Duodenal mucosa (tissue), 2 donors: ENCODE results near the gene GLT8D1.
A peak's percentile ranks its signal among the peaks of the same experiment; 100 is the strongest.

Experiments
- H3K27ac ChIP-seq: one replicate; pipeline ENCODE4 v1.7.0; 2013; ENCODE audit warnings: low read depth, low read length
- H3K27me3 ChIP-seq, 2 donors: one replicate each; pipeline ENCODE4 v1.7.0; 2013; ENCODE audit warnings: low read length in 2 of 2, control low read depth in 1 of 2; ENCODE audit not compliant: insufficient read depth in 2 of 2, control insufficient read depth in 1 of 2
- H3K36me3 ChIP-seq, 2 donors: one replicate each; pipeline ENCODE4 v1.7.0; 2013; ENCODE audit warnings: low read length in 2 of 2, control low read depth in 1 of 2; ENCODE audit not compliant: insufficient read depth in 2 of 2, control insufficient read depth in 1 of 2
- H3K4me1 ChIP-seq, 2 donors: one replicate each; pipeline ENCODE4 v1.7.0; 2013; ENCODE audit warnings: low read length in 2 of 2, control low read depth in 1 of 2; ENCODE audit not compliant: insufficient read depth in 2 of 2, control insufficient read depth in 1 of 2
- H3K4me3 ChIP-seq, 2 donors: one replicate each; pipeline ENCODE4 v1.7.0; 2013; ENCODE audit warnings: low read length in 2 of 2, low read depth in 1 of 2
- H3K9ac ChIP-seq, 2 donors: one replicate each; pipeline ENCODE4 v1.7.0; 2013; ENCODE audit warnings: low read length in 2 of 2, low read depth in 1 of 2
- H3K9me3 ChIP-seq, 2 donors: one replicate each; pipeline ENCODE4 v1.7.0; 2013; ENCODE audit warnings: low read length in 2 of 2, control low read depth in 1 of 2; ENCODE audit not compliant: control insufficient read depth in 1 of 2

Gene GLT8D1

DNA sequence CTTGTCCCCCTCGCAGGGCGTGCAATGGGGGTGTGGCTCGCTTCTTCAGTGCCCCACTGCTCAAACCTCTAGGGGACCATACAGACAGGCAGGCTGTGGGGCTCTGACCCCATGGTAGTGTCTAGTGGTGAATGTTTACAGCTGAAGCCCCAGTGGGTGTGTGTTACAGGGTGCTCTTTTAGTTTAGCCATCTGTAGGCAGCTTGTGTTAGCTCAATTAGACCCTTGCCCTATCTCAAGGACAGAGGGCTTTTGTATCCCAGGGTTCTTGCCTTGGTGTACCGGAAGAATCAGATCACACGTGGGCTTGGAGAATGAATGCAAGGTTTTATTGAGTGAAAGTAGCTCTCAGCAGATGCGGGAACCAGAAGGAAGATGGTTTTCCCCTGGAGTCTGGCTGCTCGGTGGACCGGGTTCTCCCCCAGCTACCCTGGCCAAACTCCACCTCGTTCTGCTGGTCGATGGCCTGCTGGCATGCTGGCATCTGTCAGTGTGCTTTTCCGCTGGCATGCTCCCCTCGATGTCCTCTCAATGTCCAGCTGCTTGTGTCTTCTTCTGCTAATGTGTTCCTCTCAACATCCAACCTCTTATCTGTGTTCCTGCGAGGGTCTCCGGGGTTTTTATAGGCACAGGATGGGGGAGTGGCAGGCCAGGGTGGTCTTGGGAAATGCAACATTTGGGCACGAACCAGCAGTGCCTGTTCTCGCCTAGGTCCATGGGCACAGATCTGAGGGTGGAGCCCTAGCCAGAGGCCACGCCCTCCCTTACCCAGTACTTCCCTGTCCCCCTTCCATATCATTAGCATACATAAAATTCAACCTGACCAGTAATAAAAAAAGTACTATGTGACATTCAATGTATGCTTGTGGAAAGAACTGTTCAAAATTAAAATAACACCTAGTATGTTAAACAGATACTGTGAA is 7.0 kb upstream of the GLT8D1 start:
- Histone ChIP-seq H3K4me1 (peaks cover 4 to 7% of the 10 kb centered on the region in 2 donors), H3K36me3 (peaks cover 0 to 12% of the 10 kb centered on the region in 2 donors), H3K4me3 (no peak overlapping the region), H3K9me3 (no peaks in the 10 kb centered on the region), H3K9ac (no peak overlapping the region), H3K27ac (no peak overlapping the region), H3K27me3 (no peaks in the 10 kb centered on the region)

DNA sequence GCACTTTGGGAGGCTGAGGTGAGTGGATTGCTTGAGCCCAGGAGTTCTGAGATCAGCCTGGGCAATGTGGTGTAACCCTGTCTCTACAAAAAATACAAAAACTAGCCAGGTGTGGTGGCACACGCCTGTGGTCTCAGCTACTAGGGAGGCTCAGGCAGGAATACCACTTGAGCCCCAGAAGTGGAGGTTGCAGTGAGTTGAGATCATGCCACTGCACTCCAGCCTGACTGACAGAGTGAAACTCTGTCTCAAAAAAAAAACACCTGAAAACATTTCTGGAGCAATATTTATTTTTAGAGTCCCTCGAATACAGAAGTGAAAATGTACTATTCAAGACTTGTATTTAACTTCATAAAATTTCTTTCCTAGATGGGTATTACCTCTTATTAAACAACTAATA is 4.9 kb upstream of the GLT8D1 start:
- H3K27ac ChIP-seq = no peak overlapping the region
- H3K9me3 ChIP-seq = no peaks in the 10 kb centered on the region
- H3K27me3 ChIP-seq = no peaks in the 10 kb centered on the region
- H3K4me3 ChIP-seq = no peak overlapping the region
- H3K36me3 ChIP-seq = peaks cover 0 to 12% of the 10 kb centered on the region in 2 donors
- no peak overlapping the region for H3K9ac ChIP-seq
- H3K4me1 ChIP-seq = peaks cover 8 to 18% of the 10 kb centered on the region in 2 donors

DNA sequence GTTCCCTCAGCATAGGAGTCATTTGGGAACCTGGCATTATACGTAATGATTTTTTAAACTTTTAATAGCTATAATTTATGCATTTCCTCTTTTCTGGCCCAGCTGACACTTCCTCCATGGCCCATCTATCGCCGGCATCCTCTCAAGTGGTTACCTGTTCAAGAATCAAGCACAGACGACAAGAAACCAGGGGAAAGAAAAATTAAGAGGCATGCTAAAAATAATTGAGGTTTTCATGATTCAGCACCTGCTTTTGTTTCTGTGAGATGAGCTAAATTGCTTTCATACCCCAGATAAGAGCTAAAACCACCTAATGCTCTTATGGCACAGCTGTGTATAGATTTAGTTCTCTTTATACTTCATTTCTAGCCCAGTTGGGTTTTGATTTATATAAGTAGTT is 2.0 kb upstream of the GLT8D1 start:
- Histone ChIP-seq H3K4me1 (peaks cover 22 to 36% of the 10 kb centered on the region in 2 donors), H3K27ac (no peak overlapping the region), H3K36me3 (peaks cover 0 to 12% of the 10 kb centered on the region in 2 donors), H3K27me3 (no peaks in the 10 kb centered on the region), H3K9ac (peak overlapping the region in 1 of 2 donors; percentile 25), H3K4me3 (peak overlapping the region; percentile 27 to 94), H3K9me3 (no peaks in the 10 kb centered on the region)

DNA sequence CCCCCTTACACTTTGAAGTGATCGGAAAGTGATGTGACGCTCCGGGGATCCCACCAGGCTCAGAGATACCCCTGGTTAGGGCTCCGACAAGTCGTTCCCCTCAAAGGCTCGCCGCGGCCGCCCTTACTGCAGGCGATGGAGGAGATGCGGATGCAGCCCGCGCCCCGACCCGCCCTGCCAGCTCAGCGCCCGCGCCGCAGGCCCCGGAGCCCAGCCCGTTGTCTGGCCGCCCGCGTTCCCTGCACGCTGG is 228 bp downstream of the GLT8D1 start:
- peaks cover 22 to 36% of the 10 kb centered on the region in 2 donors for H3K4me1 ChIP-seq
- H3K9ac ChIP-seq = peak overlapping the region; percentile 84 to 87
- H3K27me3 ChIP-seq = no peaks in the 10 kb centered on the region
- peak overlapping the region; percentile 91 for H3K27ac ChIP-seq
- peaks cover 0 to 12% of the 10 kb centered on the region in 2 donors for H3K36me3 ChIP-seq
- no peaks in the 10 kb centered on the region for H3K9me3 ChIP-seq
- peak overlapping the region; percentile 93 to 94 for H3K4me3 ChIP-seq

DNA sequence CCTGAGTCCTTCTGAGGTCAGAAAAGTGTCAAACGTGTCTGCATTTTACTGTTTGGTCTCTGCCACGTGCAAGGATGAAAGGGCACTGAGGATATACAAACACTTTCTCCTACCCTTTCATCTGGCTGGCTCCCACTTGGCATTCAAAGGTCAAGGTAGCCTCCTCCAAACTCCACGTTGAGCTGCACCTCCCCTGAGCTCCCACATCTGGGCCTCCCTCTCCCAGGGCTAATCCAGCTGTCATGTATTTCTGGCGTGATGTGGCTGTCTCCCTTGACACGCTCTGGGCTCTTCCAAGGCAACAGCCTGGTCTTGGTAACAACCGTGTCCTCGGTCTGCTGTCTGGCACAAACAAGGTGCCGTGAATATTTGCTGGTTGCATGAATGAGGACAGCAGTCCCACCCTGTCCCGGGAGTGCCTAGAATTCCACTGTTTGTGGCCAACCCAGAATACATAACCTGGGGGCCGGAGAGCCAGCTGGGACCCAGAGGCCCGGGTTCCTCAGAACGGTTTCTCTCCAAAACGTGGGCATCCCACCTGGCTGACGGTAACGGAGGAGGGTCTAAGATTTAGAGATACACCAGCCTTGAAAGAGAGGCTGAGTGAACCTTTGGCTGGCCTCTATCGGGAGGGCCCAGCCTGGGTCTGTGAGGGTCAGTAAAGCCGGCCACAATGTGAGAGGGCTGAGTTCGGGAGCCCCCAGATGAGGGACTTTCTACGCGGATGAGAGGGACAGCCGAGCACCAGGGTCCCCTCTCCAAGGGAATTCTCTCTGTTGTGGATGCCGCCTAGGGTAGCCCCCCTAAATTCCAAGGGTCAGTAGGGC is 767 bp downstream of the GLT8D1 start:
- Histone ChIP-seq H3K4me3 (peak overlapping the region; percentile 93 to 94), H3K4me1 (peaks cover 22 to 36% of the 10 kb centered on the region in 2 donors), H3K9ac (peak overlapping the region; percentile 84 to 87), H3K27ac (peak overlapping the region; percentile 91), H3K27me3 (no peaks in the 10 kb centered on the region), H3K9me3 (no peaks in the 10 kb centered on the region), H3K36me3 (peaks cover 2 to 16% of the 10 kb centered on the region in 2 donors)

DNA sequence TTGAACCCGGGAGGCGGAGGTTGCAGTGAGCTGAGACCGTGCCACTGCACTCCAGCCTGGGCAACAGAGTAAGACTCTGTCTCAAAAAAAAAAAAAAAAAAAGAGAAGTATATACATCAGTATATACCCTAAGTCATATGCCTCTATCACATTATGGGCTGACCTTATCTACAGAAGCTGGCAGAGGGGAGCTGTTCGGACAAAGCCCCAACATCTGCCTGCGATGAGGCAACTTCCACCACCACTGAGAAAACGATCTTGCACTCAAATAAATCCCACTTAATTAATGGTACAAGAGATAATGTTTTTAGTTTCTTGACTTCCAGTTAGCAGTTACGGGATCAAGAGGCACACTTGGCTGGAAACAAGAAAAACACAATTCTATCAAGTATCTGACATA is 2.2 kb downstream of the GLT8D1 start:
- H3K9ac ChIP-seq = no peak overlapping the region
- H3K9me3 ChIP-seq = no peaks in the 10 kb centered on the region
- no peak overlapping the region for H3K27ac ChIP-seq
- H3K4me1 ChIP-seq = peaks cover 22 to 36% of the 10 kb centered on the region in 2 donors
- H3K36me3 ChIP-seq = peaks cover 5 to 9% of the 10 kb centered on the region in 2 donors
- no peaks in the 10 kb centered on the region for H3K27me3 ChIP-seq
- H3K4me3 ChIP-seq = peak overlapping the region in 1 of 2 donors; percentile 51

DNA sequence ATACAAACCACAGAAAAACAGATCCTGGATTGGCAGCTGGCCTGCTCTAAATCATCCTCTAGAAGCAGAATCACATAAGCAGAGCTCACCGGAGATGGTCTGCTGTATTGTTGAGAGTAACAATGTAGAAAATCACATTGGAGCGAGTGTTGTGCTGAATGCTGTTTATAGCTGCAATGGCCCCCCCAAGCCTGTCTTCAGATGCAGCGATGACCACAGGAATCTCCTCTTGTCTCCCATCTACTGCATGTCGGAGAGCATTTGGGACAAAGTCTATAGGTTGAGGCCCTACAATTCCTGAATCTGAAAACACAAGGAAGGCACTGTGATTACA is 8.0 kb downstream of the GLT8D1 start:
- Histone ChIP-seq H3K9me3 (no peaks in the 10 kb centered on the region), H3K36me3 (peaks cover 49 to 55% of the 10 kb centered on the region in 2 donors), H3K4me1 (no peaks in the 10 kb centered on the region), H3K27me3 (no peaks in the 10 kb centered on the region), H3K4me3 (no peak overlapping the region), H3K27ac (no peak overlapping the region), H3K9ac (no peak overlapping the region)

DNA sequence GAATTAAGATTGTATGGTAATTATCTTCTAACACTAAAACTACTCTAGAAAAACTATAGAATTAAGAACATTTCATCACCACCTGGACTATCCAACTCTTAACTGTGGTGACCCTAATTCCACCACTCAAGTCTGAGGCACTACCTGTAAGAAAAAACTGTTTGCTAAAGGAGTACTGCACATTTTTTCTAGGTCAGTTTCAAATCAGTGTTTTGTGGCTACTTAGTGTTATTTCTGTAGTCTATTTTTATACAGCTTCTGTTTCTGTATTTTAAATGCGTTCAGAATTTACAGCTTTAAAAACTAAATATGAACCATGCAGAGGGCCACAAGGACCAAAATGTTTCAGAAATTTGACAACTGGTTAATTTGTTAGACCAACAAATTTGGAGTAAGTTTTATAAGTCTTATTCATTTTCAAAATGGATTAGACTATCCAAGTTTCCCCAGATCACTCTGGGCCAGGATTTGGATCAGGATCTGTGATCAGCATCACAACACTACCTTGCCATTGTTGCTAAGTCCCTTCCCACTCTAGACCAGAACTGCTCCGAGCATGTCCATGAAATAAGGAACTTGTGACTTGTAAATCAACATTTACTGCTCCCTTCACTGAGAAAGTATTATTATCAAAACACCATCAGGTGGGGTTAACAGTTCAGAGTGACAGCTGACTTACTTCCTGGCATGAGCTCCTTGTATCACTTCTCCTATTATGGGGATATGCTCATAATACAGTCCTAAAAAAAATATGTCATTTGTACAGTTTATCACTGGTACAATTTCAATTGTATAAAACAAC is 8.6 kb downstream of the GLT8D1 start:
- Histone ChIP-seq H3K27me3 (no peaks in the 10 kb centered on the region), H3K9me3 (no peaks in the 10 kb centered on the region), H3K9ac (no peak overlapping the region), H3K4me1 (no peaks in the 10 kb centered on the region), H3K4me3 (no peak overlapping the region), H3K27ac (no peak overlapping the region), H3K36me3 (peaks cover 52 to 61% of the 10 kb centered on the region in 2 donors)

DNA sequence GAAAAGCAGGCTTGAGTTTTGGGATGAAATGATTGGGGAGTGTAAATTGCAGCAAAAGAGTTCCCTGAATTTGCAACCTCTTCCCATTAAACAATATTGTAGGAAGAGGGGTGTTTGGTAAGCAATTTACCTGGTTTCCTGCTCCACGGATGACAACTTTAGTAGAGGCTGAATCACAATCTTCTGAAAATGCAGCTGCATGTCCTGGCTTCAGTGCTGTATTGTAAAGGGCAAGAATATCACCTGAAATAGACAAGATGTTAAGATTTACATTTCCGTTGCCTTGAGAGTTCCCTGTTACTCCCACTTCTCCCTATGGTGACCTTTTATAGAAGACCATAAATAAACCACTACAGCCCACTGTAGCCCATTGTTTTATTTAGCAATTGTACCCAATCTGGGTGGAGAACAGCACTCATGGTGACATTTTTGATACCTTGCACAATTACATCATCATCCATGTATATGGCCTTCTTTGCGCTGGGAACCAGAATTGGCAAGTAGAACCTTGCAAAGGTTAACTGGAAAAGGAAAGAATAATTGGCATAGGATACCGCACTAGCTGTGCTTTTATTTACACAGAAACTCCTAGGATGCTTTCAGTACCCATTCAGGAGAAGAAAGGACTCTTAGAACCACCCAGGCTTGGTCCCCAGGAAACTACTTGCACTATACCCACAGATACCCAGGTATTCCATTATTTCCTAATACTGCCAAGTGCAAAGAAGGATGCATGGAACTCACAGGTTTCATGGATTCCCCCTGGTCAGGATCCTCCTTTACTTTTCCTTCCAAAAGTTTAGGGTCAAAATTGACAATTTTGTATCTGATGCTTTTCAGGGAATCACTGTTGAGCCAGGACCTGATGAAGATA is 9.6 kb downstream of the GLT8D1 start:
- Histone ChIP-seq H3K36me3 (peaks cover 56 to 70% of the 10 kb centered on the region in 2 donors), H3K4me1 (no peaks in the 10 kb centered on the region), H3K9ac (no peak overlapping the region), H3K4me3 (no peak overlapping the region), H3K27me3 (no peaks in the 10 kb centered on the region), H3K9me3 (no peaks in the 10 kb centered on the region), H3K27ac (no peak overlapping the region)
